K562 (cell line): ENCODE measurements around the gene CNPY2. TPM values are rescaled to one million over a fixed set of nuclear protein-coding genes. Genes with fewer than 3 reads are reported as not detected.

Experiments
- ARID4B ChIP-seq: sonication (generic); formaldehyde crosslinking; IDR thresholded peaks from 2 replicates; pipeline ENCODE4 v1.8.0; 2022; ENCODE audit warnings: mild to moderate bottlenecking, missing genetic modification reagents
- ASH1L ChIP-seq: fragments of 450-650 bp; IDR thresholded peaks from 2 replicates; pipeline ENCODE4 v1.6.1; 2018; ENCODE audit warnings: borderline replicate concordance, mild to moderate bottlenecking, low read depth; ENCODE audit not compliant: partially characterized antibody
- CREB1 ChIP-seq, 2 experiments: sonication (generic) in 1 of 2; formaldehyde crosslinking in 1 of 2; IDR thresholded peaks; 2 replicates each; pipeline versions ENCODE4 v1.6.1 to v1.8.0; 2012 to 2022; ENCODE audit warnings: inconsistent platforms in 1 of 2, mild to moderate bottlenecking in 1 of 2, missing genetic modification reagents in 1 of 2, moderate library complexity in 1 of 2
- HDAC3 ChIP-seq: fragments of 450-650 bp; IDR thresholded peaks from 2 replicates; pipeline ENCODE4 v1.6.1; 2018; ENCODE audit warnings: borderline replicate concordance, mild to moderate bottlenecking, moderate library complexity; ENCODE audit not compliant: partially characterized antibody
- STAT5B ChIP-seq: fragments of 250-450 bp; sonication (Bioruptor Pico); IDR thresholded peaks from 2 replicates; pipeline ENCODE4 v1.8.0; 2021; ENCODE audit warnings: mild to moderate bottlenecking, inconsistent platforms
- TARDBP ChIP-seq: fragments of 450-650 bp; IDR thresholded peaks from 2 replicates; pipeline ENCODE4 v1.6.1; 2016
- THRB ChIP-seq: fragments of 450-650 bp; formaldehyde crosslinking; conservative IDR thresholded peaks from 2 replicates; pipeline ENCODE4 v1.4.0; 2022; ENCODE audit warnings: mild to moderate bottlenecking, missing genetic modification characterization
- UBTF ChIP-seq, 2 experiments: IDR thresholded peaks; 2 replicates each; pipeline ENCODE4 v1.6.1; 2012; ENCODE audit warnings: improper control_type of control experiment in 2 of 2, low read depth in 2 of 2, low read length in 2 of 2, borderline replicate concordance in 1 of 2
- ZNF174 ChIP-seq: fragments of 250-450 bp; sonication (Bioruptor Pico); IDR thresholded peaks from 2 replicates; pipeline ENCODE4 v1.4.0; 2020; ENCODE audit warnings: mild to moderate bottlenecking
- ZNF589 ChIP-seq: fragments of 200-800 bp; sonication (Bioruptor generic); IDR thresholded peaks from 2 replicates; pipeline ENCODE4 v1.6.1; 2016; ENCODE audit warnings: low read depth, missing genetic modification characterization, missing compliant biosample characterization
- polyA plus RNA-seq, 8 experiments: library from polyadenylated mRNA; depleted of rRNA in 4 of 8; stranded (reverse) in 5 of 8; unstranded in 3 of 8; fragments of >200 nt; fragmentation: Nextera tagmentation in 2 of 8; fragmentation: Illumina TruSeq in 1 of 8; extraction: Ambion mirVana in 2 of 8; extraction: Trizol in 1 of 8; gene quantifications; 2 replicates each; pipeline versions ENCODE4 v1.2.1 to v1.2.3, GENCODE V29; 2011 to 2014; ENCODE audit warnings: inconsistent platforms in 1 of 8, missing spikeins in 1 of 8
- total RNA-seq, 7 experiments: library from RNA; depleted of rRNA in 6 of 7; stranded (reverse); fragments of >200 nt in 6 of 7; fragmentation: Illumina TruSeq in 2 of 7; extraction: Trizol in 2 of 7; gene quantifications; 2 replicates each; pipeline versions ENCODE4 v1.2.1 to v1.2.3, GENCODE V29; 2011 to 2021; ENCODE audit warnings: low replicate concordance in 1 of 7

The CNPY2 gene
- total and polyA plus RNA-seq, 9 of the 15 experiments (the other 6 are each of a cell fraction or from before 2014, with no cell fraction given): 33.8 to 190 (median 138) TPM

GRCh38 chr12:56266693-56267442, 48.9 kb downstream of the CNPY2 start, which contains the start of gene COQ10A (continued):
- TF ChIP-seq UBTF (IDR thresholded peaks at IDR 0.05; ENCODE audit: borderline replicate concordance in 1 of 2, low read depth in 2 of 2, low read length in 2 of 2): 0 out of 4 replicates have a peak, but pooled peaks have one; percentile 29 to 56
- TF ChIP-seq ZNF174 (CRISPR knock-in tag): no peak
- no peak for TF ChIP-seq ASH1L
- TF ChIP-seq CREB1 (IDR thresholded peaks at IDR 0.05): peak; percentile 67; the same call in 1 of the 2 replicates
- TF ChIP-seq CREB1 (CRISPR knock-in tag; IDR thresholded peaks at IDR 0.05): peak; percentile 91
- no peak for TF ChIP-seq STAT5B (CRISPR knock-in tag)
- TF ChIP-seq THRB (CRISPR knock-in tag): no peak
- TF ChIP-seq ARID4B (CRISPR knock-in tag): peak; percentile 91
- TF ChIP-seq TARDBP: peak; percentile 74; the same call in 1 of the 2 replicates
- no peak for TF ChIP-seq HDAC3
- no peak for TF ChIP-seq ZNF589 (CRISPR knock-in tag)
